GM19035 (cell line): Measurements from ENCODE around the gene AQP12A.

Experiments
- ATAC-seq: cut with Tn5 transposase; IDR thresholded peaks from one replicate; pipeline ENCODE4 v1.9.1; 2021; ENCODE audit not compliant: unreplicated experiment

AQP12A gene

DNA sequence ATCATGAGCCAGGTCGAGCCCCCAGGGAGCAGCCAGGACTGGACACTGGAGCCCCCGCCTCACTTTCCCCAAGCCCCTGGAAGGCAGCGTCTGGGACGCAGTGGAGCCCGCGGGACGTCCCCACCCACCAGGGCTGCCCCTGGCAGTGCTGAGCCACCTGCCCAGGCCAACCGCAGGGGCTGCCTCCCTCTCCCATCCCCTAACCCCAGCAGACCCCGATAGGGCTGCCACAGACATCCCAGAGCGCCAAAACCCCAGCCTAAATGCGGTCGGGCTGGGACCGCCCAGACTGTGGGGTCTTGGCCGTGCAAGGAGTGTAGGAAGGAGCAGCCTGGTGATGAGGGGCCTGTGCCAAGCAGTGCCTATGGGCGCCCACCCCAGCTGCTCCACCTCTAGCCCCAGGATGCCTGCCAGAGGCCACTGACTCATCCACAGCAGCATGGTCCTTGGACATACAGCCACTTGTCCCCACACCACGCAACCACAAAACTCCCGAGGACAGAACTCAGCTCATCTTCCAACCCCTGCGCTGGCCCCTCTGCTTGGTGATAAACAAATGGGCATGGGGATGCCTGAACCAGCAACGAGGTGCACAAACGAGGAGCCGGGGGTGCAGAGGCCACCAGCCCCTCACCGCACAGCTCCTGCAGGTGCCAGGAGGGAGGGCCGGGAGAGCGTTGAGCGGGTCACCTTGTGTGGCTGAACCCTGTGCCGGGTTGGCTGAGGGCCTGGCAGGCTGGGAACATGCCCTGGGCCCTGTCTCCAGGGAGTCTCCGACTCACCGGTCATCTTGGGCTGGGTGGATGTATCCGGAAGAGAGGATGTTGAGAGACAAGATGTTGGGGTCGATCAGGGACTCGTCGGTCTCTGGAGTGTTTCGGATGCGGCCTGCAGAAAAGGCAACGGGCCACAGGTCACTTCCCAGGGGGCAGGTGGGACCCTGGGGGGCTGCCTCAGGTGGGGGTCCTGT lies 44.9 kb downstream of the AQP12A start:
- ATAC-seq: no peak

- ATAC-seq: no peak
Observed at GRCh38 chr2:240737512-240737911, 45.8 kb downstream of the AQP12A start.

- no peak for ATAC-seq
Observed at GRCh38 chr2:240737958-240738357, 46.3 kb downstream of the AQP12A start.

DNA sequence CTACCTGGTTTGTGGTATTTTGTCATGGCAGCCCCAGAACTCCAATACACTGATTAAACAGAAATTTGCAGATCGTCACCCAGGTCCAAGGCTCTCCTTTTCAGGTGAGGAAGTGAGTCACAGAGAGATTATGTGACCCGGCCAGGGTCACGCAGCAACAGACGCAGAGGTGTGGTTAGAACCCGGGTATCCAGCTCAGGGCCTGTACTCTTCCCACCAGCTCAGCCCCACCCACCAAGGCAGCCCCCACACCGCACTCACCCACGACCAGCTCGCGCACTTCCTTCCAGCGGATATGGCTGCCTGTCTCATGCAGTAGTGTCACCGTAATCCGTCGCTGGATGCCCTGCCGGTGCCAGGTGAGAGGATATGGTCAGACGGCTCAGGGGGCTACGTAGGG lies 48.1 kb downstream of the AQP12A start:
- ATAC-seq: no peak

- ATAC-seq: no peak
Observed at GRCh38 chr2:240741091-240741490, 49.4 kb downstream of the AQP12A start.

- ATAC-seq: no peak
Observed at GRCh38 chr2:240742602-240743095, 51.0 kb downstream of the AQP12A start.

DNA sequence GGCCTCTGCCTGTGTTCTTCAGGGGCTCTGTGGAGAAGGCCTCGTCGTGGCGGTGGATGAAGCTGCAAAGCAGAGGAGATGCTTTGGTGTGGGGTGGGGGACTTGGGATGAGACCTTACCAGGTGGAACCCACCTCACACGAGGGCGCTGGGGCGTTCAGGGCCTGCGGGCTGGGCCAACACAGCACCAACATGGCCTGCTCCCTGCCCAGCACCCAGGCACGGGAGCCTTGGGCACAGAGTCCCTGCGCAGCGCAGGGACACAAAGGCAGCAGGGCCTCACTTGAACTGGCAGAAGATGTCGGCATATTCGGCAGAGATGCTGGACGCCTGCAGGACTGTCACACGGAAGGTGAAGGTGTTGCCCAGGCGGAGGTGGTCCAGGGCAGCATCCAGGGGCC lies 53.8 kb downstream of the AQP12A start:
- ATAC-seq: no peak

- no peak for ATAC-seq
Observed at GRCh38 chr2:240745962-240746361, 54.3 kb downstream of the AQP12A start.

GRCh38 chr2:240746671-240747070 lies 55.0 kb downstream of the AQP12A start:
- ATAC-seq: no peak

GRCh38 chr2:240747256-240747655 lies 55.6 kb downstream of the AQP12A start:
- ATAC-seq: no peak
